Measurements from ENCODE around the gene STH. TPM values are rescaled to one million over a fixed set of nuclear protein-coding genes. Genes with fewer than 3 reads are reported as not detected.

Gene STH
- total RNA-seq, 1 donor from 2014 or later = not detected

- Mint-ChIP-seq H3K36me3 (ENCODE audit: low read depth, unreplicated experiment) (peaks cover 4% of the 10 kb centered on the region), H3K27ac (ENCODE audit: unreplicated experiment) (peak overlapping the region; percentile 27), H3K9me3 (ENCODE audit: unreplicated experiment) (peaks cover 8% of the 10 kb centered on the region), H3K4me1 (ENCODE audit: low read depth, unreplicated experiment) (peaks cover 7% of the 10 kb centered on the region), H3K4me3 (ENCODE audit: unreplicated experiment) (no peak overlapping the region), H3K27me3 (ENCODE audit: low read depth, unreplicated experiment) (peaks cover 33% of the 10 kb centered on the region)
- Histone ChIP-seq H3K9ac (ENCODE audit: low read length) (no peak overlapping the region), H2AFZ (ENCODE audit: low read depth, low read length) (no peak overlapping the region), H3K27ac (ENCODE audit: low read depth, low read length) (no peak overlapping the region), H3K4me2 (ENCODE audit: low read length) (no peak overlapping the region), H3K9me3 (ENCODE audit: insufficient read depth, low read depth, low read length) (no peaks in the 10 kb centered on the region), H3K27me3 (ENCODE audit: insufficient read depth, low read length) (peaks cover 21% of the 10 kb centered on the region), H3K4me3 (ENCODE audit: insufficient read depth, low read depth, low read length) (no peak overlapping the region), H3K36me3 (ENCODE audit: insufficient read depth, low read length) (no peaks in the 10 kb centered on the region), H3K4me1 (ENCODE audit: insufficient read depth, low read length) (no peaks in the 10 kb centered on the region), H4K20me1 (ENCODE audit: insufficient read depth, low read length) (no peaks in the 10 kb centered on the region), H3K79me2 (ENCODE audit: insufficient read depth, low read length) (no peaks in the 10 kb centered on the region)
- no peak for DNase-seq (ENCODE audit: low read depth)
- no peak for FAIRE-seq
- no peak for TF ChIP-seq EZH2 (IDR thresholded peaks at IDR 0.05; ENCODE audit: insufficient read depth, low read length)
- no peak for TF ChIP-seq CTCF (IDR thresholded peaks at IDR 0.05; ENCODE audit: insufficient read depth, low read depth, low read length)
Observed at GRCh38 chr17:45966606-45967280, 32.3 kb upstream of the STH start.

- H2AFZ ChIP-seq (ENCODE audit: low read depth, low read length) = no peak overlapping the region
- H3K4me3 ChIP-seq (ENCODE audit: insufficient read depth, low read depth, low read length) = no peak overlapping the region
- H3K79me2 ChIP-seq (ENCODE audit: insufficient read depth, low read length) = no peaks in the 10 kb centered on the region
- no peak overlapping the region for H3K27ac ChIP-seq (ENCODE audit: low read depth, low read length)
- peaks cover 23% of the 10 kb centered on the region for H3K27me3 ChIP-seq (ENCODE audit: insufficient read depth, low read length)
- Mint-ChIP-seq H3K4me1 (ENCODE audit: low read depth, unreplicated experiment) (peaks cover 7% of the 10 kb centered on the region), H3K27me3 (ENCODE audit: low read depth, unreplicated experiment) (peaks cover 35% of the 10 kb centered on the region), H3K36me3 (ENCODE audit: low read depth, unreplicated experiment) (peaks cover 5% of the 10 kb centered on the region), H3K4me3 (ENCODE audit: unreplicated experiment) (no peak overlapping the region), H3K9me3 (ENCODE audit: unreplicated experiment) (peaks cover 10% of the 10 kb centered on the region), H3K27ac (ENCODE audit: unreplicated experiment) (peak overlapping the region; percentile 27)
- DNase-seq (ENCODE audit: low read depth) (no peak), FAIRE-seq (no peak)
- H3K4me2 ChIP-seq (ENCODE audit: low read length) = no peak overlapping the region
- no peaks in the 10 kb centered on the region for H4K20me1 ChIP-seq (ENCODE audit: insufficient read depth, low read length)
- H3K4me1 ChIP-seq (ENCODE audit: insufficient read depth, low read length) = no peaks in the 10 kb centered on the region
- H3K36me3 ChIP-seq (ENCODE audit: insufficient read depth, low read length) = no peaks in the 10 kb centered on the region
- no peaks in the 10 kb centered on the region for H3K9me3 ChIP-seq (ENCODE audit: insufficient read depth, low read depth, low read length)
- H3K9ac ChIP-seq (ENCODE audit: low read length) = no peak overlapping the region
- TF ChIP-seq CTCF (IDR thresholded peaks at IDR 0.05; ENCODE audit: insufficient read depth, low read depth, low read length) = no peak
- TF ChIP-seq EZH2 (IDR thresholded peaks at IDR 0.05; ENCODE audit: insufficient read depth, low read length) = no peak
Observed at GRCh38 chr17:45967378-45967777, 31.7 kb upstream of the STH start.

GRCh38 chr17:45968732-45969131 lies 30.3 kb upstream of the STH start:
- Histone ChIP-seq H3K4me2 (ENCODE audit: low read length) (no peak overlapping the region), H4K20me1 (ENCODE audit: insufficient read depth, low read length) (no peaks in the 10 kb centered on the region), H3K27me3 (ENCODE audit: insufficient read depth, low read length) (peaks cover 27% of the 10 kb centered on the region), H3K9me3 (ENCODE audit: insufficient read depth, low read depth, low read length) (no peaks in the 10 kb centered on the region), H3K79me2 (ENCODE audit: insufficient read depth, low read length) (no peaks in the 10 kb centered on the region), H3K27ac (ENCODE audit: low read depth, low read length) (no peak overlapping the region), H2AFZ (ENCODE audit: low read depth, low read length) (no peak overlapping the region), H3K9ac (ENCODE audit: low read length) (no peak overlapping the region), H3K4me1 (ENCODE audit: insufficient read depth, low read length) (no peaks in the 10 kb centered on the region), H3K36me3 (ENCODE audit: insufficient read depth, low read length) (no peaks in the 10 kb centered on the region), H3K4me3 (ENCODE audit: insufficient read depth, low read depth, low read length) (no peak overlapping the region)
- no peak for TF ChIP-seq CTCF (IDR thresholded peaks at IDR 0.05; ENCODE audit: insufficient read depth, low read depth, low read length)
- no peak for TF ChIP-seq EZH2 (IDR thresholded peaks at IDR 0.05; ENCODE audit: insufficient read depth, low read length)
- FAIRE-seq (no peak), DNase-seq (ENCODE audit: low read depth) (no peak)
- Mint-ChIP-seq H3K27ac (ENCODE audit: unreplicated experiment) (no peak overlapping the region), H3K4me1 (ENCODE audit: low read depth, unreplicated experiment) (peaks cover under 1% of the 10 kb centered on the region), H3K36me3 (ENCODE audit: low read depth, unreplicated experiment) (peaks cover 4% of the 10 kb centered on the region), H3K4me3 (ENCODE audit: unreplicated experiment) (no peak overlapping the region), H3K27me3 (ENCODE audit: low read depth, unreplicated experiment) (peaks cover 44% of the 10 kb centered on the region), H3K9me3 (ENCODE audit: unreplicated experiment) (peaks cover 18% of the 10 kb centered on the region)
